ENCODE results near the gene IGHMBP2. TPM values are rescaled to one million over a fixed set of nuclear protein-coding genes. Genes with fewer than 3 reads are reported as not detected.

The IGHMBP2 gene
- total RNA-seq, 1 donor from 2014 or later = 13.5 TPM

DNA sequence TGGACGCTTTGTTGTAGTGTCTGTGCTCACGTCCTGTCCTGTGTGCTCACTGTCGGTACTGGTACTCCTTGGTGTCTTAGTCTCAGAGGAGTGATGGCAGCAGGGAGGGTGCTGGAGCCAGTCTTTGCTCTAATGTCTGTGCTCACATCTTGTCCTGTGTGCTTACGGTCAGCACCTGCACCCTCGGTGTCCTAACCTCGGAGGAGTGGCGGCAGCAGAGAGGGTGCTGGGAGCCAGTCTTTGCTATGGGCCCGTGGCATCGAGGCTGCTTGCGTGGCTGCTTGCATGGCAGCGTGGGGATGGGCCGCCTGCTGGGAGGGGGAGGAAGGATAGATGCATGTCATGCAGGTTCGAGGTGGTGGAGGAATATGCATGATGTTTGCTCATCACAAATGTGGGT, 12.7 kb downstream of the IGHMBP2 start:
- no peak for ATAC-seq (ENCODE audit: poor library complexity)
- intact Hi-C loops (cut with DNase I) = no loop called here
- no peak for DNase-seq

DNA sequence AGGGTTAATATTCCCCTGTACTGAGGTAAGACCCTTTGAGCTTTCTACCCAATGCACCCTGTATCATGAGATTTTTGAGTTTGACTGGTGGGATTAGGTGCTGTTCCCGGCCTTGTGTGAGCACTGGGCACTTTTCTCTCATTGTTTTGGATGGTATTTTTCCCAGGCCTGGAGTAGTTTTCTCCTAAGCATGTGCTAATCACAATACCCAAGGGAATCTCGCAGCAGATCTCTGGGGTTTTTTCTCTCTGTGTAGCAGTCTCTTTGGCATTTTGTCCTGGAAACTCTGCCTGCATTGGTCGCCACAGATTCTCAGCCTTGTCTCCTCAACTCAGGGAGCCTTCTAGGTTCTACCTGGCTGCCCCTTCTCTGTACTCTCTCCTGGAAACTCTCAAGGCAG, 19.9 kb downstream of the IGHMBP2 start:
- no peak for DNase-seq
- no peak for ATAC-seq (ENCODE audit: poor library complexity)
- intact Hi-C loops (cut with DNase I) = loop anchor here (10.0 kb wide), 1 partner anchor 161 kb away; no protein-coding TSS in a partner anchor

DNA sequence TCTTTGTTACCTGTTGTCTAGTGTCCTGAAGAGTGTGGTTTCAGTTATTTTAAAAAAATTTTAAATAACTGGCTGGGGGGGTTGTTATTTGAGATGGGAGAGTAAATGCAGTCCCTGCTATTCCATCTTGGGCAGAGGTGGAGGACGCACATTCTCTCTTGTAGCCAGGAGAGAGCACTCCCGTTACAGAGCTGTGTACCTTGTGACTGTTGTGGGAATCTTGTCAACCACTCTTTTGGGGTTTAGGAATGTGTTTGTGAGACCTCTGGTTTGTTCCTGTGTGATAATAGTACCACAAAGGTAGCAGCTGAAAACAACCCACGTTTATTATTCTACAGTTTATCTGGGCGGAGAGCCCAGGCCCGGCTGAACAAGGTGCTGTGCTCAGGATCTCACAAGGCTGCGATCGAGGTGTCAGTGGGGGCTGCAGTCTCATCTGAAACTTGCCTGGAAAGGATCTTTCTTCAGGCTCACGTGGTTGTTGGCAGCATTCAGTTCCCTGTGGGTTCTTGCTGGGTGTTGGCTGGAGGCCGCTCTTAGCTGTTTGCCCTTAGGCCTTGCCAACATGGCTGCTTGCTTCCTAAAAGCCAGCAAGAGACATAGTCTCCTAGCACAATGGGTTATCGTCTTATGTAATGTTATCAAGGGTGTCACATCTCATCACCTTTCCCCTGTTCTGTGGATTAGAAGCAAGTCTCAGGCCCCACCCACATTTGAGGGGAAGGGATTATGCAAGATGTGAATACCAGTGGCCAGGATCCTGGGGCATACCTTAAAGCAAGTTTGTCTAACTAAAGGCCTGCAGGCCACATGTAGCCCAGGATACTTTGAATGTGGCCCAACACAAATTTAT, 20.6 kb downstream of the IGHMBP2 start:
- no peak for DNase-seq
- peak; percentile 36 for ATAC-seq (ENCODE audit: poor library complexity)
- intact Hi-C loops (cut with DNase I) = loop anchor here (10.0 kb wide), 1 partner anchor 161 kb away; no protein-coding TSS in a partner anchor

DNA sequence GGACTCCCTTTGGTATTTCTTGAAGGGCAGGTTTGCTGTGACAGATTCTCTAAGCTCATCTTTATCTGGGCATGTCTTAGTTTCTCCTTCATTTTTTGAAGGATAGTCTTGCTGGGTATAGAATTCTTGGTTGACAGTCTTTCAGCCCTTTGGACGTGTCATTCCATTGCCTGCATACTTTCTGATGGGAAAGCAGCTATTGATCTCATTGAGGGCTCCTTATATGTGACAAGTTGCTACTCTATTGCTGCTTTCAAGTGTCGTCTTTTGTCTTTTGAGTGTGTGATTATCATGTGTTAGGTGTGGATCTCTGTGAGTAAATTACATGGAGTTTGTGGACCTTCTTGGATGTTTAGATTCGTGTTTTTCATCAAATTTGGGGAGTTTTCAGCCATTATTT, 21.9 kb downstream of the IGHMBP2 start:
- DNase-seq (no peak), ATAC-seq (ENCODE audit: poor library complexity) (no peak)
- intact Hi-C loops (cut with DNase I) = loop anchor here (10.0 kb wide), 1 partner anchor 159 kb away; no protein-coding TSS in a partner anchor

DNA sequence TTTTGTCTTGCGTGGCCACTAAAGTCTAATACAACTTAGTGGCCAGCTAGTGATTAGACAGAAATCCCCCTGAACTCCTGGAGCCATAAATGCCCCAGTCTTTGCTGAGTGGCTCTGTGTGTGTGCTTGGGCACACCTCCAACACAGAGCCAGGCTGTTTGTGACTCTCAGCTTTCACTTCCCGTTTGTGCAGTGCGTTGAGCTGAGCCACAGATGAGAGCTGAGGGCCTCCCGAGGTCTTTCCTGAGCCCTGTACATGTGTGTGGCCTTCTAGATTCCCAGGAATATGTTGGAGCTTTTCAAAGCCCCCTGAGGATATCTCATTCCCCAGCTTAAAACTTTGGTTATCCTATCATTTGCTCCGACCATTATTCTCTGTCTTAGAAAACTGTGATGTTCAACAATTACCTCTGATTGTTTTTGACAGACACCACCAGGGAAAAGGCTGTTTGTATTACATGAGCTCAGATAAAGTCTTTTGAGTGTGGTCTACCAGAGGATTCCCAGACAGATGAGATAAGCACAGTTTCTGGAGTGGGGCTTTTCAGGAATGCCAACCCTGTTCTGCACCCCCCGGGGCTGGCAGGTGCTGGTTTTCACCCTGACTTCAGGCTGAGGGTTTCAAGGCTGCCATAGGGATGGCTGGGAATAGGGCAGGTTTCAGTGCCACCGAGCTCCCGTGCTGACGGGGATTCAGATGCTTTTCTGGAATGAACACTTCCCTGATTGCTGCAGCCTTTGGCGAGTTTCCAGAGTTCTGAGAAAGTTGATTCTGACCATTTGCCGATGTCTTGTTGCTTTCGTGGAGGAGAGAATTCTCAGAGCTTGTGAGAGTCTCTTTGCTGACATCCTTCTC, 23.8 kb downstream of the IGHMBP2 start:
- peak; percentile 53 for DNase-seq
- intact Hi-C loops (cut with DNase I) = loop anchor here (10.0 kb wide), 1 partner anchor 157 kb away; no protein-coding TSS in a partner anchor
- ATAC-seq (ENCODE audit: poor library complexity) = peak; percentile 41

DNA sequence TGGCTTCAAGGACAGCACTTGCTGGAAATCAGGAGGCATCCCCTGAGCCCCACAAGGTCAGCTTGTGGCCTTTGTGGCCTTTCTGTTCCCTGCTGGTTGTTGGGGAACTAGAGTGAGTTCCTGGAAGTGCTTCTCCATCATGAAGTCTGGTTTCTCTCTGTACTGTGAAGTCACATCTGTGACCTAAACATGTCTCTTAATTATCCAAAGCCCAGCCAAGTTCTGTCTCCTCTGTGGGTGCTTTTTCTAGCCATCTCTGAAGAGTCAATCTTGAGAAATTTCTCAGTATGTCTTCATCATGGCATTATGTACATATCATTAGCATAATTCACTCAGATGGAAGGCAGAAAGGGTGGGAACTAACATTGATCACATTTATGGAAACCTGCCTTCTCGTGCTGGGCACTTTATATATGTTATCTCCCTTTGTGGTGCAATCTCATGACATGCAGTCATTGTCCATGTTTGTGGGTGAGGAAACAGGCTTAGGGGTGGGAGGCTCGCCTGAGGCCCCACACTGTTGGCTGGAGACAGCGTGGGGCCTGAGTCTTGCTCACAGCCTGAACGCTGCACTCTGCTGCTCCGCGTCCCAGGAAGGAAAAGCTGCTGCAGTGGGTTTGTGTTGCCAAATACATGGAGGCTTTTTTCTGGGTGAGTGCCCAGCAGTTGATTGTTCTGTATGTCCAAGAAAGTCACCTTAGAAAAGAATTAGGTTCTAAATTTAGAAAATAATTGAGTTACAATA, 24.6 kb downstream of the IGHMBP2 start:
- peak; percentile 74 for ATAC-seq (ENCODE audit: poor library complexity)
- intact Hi-C loops (cut with DNase I) = loop anchor here (10.0 kb wide), 1 partner anchor 156 kb away; no protein-coding TSS in a partner anchor
- peak; percentile 57 for DNase-seq

DNA sequence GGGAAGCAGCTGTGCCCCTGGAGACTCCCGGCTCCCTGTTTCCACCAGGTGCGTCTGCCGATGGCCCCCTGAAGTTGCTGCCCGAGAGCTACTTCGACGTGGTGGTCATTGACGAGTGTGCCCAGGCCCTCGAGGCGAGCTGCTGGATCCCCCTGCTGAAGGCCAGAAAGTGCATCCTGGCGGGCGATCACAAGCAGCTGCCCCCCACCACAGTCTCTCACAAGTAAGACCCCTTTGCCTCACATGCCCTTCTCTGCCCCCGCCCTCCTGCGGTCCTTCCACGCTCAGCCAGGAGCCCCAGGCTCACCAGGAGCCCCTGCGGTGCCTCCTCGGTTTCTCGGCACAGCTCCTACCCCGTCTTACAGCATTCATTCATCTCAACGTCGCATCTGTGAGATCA, 25.4 kb downstream of the IGHMBP2 start:
- intact Hi-C loops (cut with DNase I) = loop anchor here (10.0 kb wide), 1 partner anchor 156 kb away; no protein-coding TSS in a partner anchor
- no peak for ATAC-seq (ENCODE audit: poor library complexity)
- no peak for DNase-seq

DNA sequence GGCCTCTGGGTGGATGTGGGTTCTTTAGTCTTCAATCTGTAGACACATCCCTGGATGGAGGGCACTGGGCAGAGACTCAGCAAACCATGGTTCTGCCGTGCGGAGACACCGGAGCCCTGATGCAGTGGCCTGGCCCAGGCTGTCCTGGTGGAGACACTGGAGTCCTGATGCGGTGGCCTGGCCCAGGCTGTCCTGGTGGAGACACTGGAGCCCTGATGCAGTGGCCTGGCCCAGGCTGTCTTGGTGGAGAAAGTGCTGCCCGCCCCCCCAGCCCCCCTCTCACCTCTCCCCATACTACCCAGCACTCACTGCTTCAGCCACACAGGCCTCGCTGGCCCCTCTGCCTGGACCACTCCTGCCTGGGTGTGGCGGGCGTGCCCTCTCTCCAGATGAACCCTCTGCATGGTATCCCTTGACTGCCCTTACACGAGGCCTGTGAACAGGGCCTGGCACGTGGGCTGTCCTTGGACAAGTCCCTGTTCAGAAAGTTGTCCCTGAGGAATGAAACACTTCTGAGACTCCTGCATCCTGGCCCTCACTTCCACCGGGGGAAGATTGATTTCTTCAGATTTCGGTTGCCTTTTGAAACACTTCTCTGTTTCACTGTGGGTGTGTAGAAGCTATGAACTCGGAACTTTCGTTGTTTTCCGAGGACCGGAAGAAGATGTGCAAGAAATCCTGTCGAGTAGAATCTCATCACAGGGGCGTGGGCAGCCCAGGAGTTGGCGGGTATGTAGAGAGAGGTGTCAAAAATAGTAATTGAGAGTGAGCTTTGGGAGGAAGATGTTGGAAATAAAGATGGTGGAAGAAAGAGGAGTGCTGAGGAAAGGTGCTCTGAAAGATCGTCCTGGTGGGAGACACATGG, 26.2 kb downstream of the IGHMBP2 start:
- ATAC-seq (ENCODE audit: poor library complexity) = no peak
- DNase-seq = no peak
- intact Hi-C loops (cut with DNase I) = loop anchor here (10.0 kb wide), 1 partner anchor 155 kb away; no protein-coding TSS in a partner anchor

DNA sequence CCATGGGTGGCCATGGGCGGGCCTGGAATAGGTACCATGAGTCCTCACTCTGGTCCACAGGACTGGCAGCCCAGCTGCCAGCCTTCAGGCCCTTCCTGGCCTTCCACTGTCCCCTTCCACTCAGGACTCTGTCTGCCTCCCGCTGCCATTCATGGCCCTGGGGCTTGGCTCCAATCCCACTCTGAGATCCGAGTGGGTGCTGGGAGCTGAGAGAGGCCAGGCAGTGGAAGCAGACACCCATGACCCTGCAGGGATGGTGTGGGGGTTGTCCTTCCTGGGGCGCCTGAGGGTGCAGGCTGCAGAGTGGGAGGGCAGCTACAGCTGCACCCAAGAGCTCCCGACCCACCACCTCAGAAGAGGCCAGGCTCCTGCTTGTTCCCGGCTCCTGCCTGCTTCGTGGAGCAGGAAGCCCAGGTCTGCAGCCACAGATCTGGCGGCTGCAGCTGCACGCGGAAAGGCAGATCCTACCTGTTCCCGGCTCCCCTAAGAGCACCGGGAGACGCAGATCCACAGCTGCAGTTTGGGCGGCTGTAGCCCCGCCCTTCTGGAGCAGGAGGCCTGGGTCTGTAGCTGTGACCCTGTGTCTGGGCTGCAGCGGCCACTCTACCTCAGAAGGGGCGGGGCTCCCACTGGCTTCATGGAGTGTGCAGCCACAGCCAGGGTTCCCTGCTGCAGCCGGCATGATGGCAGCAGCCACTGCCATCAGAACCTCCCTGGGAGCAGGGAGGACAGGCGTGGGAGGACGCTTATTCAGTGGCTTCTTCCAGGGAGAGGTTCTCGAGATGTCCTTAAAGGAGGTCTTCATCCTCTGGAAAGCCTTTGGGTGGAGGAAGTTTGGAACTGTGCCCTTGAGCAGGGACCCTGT, 27.5 kb downstream of the IGHMBP2 start:
- ATAC-seq (ENCODE audit: poor library complexity) (peak; percentile 4), DNase-seq (no peak)
- intact Hi-C loops (cut with DNase I) = no loop called here

DNA sequence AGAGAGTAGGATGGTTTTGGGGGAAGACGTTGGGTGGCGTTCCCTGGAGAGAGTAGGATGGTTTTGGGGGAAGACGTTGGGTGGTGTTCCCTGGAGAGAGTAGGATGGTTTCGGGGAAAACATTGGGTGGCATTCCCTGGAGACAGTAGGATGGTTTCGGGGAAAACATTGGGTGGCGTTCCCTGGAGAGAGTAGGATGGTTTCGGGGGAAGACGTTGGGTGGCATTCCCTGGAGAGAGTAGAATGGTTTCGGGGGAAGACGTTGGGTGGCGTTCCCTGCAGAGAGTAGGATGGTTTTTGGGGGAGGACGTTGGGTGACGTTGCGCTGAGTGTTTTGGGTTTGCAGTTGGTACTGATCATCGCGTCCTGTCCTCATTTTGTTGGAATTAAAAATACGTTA, 28.2 kb downstream of the IGHMBP2 start:
- intact Hi-C loops (cut with DNase I) = no loop called here
- ATAC-seq (ENCODE audit: poor library complexity) (no peak), DNase-seq (no peak)

DNA sequence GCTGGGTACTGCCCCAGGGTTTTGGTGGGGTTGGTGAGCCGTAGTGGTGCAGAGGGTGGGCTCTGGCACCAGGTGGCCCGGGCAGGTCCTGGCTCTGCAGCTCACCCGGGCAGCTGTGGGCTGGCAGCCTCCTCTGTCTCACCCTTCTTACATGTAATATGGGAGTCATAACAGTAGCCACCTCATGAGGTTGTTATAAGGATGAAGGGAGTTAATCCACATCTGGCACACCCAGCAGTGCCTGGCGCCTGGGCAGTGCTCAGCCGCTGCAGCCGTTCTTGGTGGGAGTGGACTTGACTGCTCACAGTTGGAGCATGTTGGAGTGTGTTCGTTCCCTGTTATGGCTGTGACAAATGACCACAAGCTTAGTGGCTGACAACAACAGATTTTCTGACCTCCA, 28.7 kb downstream of the IGHMBP2 start:
- no peak for ATAC-seq (ENCODE audit: poor library complexity)
- DNase-seq = no peak
- intact Hi-C loops (cut with DNase I) = no loop called here

DNA sequence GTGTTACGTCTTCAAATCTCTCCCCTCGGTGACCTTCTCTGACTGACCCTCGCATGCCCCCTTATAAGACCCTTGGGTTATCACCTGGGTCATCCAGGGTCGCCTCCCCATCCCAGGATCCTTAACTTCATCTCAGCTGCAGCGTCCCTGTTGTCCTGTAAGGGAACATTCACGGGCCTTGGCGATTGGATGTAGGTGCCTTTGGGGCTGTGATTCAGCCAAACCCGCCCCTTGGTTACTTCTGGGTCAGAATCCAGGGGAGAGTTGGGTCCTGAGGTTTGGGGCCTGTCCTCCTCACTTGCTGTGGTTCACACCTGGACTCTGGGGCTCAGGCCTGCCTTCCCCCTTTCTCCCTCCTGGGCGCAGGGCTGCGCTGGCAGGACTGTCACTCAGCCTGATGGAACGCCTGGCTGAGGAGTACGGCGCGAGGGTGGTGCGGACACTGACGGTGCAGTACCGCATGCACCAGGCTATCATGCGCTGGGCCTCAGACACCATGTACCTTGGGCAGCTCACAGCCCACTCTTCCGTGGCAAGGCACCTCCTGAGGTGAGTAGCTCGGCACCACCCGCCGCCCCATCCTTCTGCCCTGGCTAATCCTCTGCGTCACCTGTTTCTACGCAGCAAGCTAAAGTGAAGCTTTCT, 29.4 kb downstream of the IGHMBP2 start:
- ATAC-seq (ENCODE audit: poor library complexity) = no peak
- intact Hi-C loops (cut with DNase I) = no loop called here
- no peak for DNase-seq

DNA sequence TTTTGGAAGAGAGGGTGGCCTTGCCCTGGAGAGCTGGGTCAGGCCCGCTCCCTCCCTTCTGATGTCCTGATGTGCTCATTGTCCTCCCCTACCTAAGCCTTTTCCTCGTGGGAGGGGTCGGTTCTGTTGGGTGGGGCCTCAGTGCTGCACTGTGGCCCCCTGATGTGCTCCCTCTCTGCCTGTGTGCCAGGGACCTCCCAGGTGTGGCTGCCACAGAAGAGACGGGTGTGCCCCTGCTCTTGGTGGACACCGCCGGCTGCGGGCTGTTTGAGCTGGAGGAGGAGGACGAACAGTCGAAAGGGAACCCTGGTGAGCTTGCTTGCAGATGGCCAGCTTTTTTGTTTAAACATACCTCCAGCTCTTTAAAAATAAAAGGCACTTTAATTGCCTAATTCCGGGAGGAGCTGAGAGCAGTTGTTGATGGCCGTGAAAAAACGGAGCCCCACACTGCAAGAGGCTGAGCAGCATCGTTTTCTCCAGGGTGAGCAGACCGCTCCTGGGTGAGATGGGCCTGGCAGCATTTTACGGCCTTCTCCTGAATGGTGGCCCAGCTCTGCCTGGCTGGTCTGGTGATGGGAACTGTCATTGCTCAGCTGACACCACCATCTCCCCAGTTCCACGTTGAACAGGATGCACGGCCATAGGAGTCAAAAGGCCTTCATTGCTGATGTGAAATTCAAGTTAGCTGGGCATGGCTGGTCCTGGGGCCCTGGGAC, 30.1 kb downstream of the IGHMBP2 start:
- no peak for DNase-seq
- no peak for ATAC-seq (ENCODE audit: poor library complexity)
- intact Hi-C loops (cut with DNase I) = no loop called here

DNA sequence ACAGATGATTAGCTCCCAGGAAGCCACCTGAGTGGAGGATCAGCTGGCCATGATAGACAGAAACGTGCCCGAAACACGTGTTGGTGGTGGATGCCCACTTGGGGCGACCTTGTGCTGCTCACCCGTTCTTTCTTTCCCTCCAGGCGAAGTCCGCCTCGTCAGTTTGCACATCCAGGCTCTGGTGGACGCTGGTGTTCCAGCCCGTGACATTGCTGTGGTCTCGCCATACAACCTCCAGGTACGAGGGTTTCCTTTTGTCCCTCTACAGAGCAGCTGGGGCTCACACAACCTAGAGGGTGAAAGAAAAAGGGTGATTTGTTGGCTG, 30.6 kb downstream of the IGHMBP2 start:
- DNase-seq (no peak), ATAC-seq (ENCODE audit: poor library complexity) (no peak)
- intact Hi-C loops (cut with DNase I) = no loop called here

DNA sequence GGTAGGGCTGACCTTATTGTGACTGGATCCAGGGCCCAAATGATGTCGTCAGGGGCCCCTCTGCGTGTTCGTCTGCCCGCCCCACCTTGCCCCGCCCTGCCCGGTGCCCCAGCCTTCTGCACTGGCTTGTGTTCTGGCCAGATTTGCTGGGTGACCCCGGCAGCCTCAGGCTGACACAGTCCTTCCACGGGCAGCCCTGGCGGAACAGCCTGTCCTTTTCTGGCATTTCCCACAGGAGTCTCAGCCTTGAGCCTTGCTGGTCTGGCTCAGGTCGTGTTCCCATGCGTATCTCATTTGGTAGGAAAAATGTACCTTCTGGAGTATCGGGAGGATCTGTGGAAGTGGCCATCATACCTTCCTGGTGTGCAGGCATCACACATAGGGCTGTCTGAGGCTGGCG, 31.0 kb downstream of the IGHMBP2 start:
- ATAC-seq (ENCODE audit: poor library complexity) (peak; percentile 39), DNase-seq (no peak)
- intact Hi-C loops (cut with DNase I) = no loop called here

DNA sequence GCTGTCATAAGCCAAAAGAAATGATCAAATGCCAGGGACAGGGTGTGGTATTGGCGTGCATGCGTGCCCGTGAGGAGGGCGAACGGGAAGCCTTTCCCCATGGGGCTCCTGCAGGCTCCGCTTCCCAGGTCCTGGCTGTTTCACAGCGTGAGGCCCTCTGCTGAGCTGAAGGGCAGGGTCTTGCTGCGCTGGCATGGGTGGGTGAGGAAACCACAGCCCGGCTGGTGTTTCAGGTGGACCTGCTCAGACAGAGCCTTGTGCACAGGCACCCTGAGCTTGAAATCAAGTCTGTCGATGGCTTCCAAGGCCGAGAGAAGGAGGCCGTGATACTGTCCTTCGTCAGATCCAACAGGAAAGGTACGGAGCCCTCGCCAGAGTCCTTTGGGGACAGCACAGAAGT, 31.4 kb downstream of the IGHMBP2 start:
- intact Hi-C loops (cut with DNase I) = no loop called here
- DNase-seq = no peak
- ATAC-seq (ENCODE audit: poor library complexity) = no peak

Measured in Right ventricle myocardium superior (tissue), 1 donor.